HG03469 (cell line): ENCODE measurements around the gene ADRA2B.

ENCODE experiments used
- ATAC-seq: cut with Tn5 transposase; IDR thresholded peaks from one replicate; pipeline ENCODE4 v1.9.1; 2021; ENCODE audit warnings: mild to moderate bottlenecking, moderate library complexity, moderate number of reproducible peaks; ENCODE audit not compliant: unreplicated experiment

ADRA2B gene

DNA sequence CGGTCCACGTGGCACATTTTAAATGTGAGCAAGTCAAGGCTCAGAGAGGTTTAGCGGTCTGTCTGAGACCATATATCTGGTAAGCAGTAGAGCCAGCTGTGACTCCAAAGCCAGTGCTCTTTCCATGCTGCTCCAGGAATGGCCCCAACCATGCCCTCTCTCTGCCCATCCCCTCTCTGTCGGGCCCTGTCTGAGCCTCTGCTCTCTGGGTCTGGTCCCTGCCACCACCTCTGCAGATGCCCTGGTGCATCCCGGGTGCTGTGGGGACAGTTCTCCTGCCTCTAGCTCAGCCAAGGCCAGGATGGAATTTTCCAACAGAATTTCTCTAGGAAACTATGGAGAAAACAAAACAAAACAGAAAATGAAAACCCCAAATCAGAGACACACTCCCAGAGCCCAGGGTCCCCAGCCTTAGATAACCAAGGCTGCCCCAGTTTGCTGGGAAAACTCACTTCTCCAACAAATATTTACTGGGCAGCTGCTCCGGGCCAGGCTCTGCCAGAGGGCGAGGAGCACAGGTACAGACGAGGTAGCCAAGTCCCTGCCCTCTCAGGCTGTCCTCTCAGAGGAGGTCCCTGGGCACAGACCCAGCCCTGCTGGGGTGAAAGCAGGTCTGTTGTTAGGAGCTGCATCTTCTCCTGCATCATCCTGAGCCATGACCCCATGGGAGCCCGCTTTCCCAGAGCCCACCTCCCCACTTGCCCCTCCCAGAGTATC is 9.2 kb downstream of the ADRA2B start:
- ATAC-seq, result no peak

DNA sequence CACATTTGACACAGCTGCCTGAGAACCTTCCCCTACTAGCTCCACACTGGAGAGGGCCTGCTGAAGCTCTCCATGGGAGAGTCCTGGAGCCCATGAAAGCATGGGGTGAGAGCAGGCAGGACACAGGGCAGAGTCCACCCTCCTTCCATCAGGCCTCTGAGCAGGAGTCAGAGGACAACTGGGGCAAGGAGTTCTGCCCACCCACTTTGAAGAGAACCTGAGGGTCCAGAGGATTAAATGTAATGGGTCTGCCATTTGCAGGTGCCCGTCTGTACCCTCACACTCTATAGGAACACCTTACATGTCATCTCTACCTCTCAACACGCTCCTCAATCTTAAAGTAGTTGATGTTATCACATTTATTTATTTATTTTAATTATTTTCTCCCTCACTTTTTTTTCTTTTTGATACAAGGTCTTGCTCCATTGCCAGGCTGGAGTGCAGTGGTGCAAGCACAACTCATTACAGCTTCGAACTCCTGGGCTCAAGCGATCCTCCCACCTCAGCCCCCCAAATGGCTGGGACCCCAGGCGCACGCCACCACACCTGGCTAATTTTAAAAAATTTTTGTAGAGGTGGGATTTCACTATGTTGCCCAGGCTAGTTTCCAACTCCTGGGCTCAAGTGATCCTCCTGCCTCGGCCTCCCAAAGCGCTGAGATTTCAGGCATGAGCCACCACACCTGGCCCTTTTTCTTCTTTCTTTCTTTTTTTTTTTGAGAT is 10.2 kb downstream of the ADRA2B start:
- no peak for ATAC-seq

DNA sequence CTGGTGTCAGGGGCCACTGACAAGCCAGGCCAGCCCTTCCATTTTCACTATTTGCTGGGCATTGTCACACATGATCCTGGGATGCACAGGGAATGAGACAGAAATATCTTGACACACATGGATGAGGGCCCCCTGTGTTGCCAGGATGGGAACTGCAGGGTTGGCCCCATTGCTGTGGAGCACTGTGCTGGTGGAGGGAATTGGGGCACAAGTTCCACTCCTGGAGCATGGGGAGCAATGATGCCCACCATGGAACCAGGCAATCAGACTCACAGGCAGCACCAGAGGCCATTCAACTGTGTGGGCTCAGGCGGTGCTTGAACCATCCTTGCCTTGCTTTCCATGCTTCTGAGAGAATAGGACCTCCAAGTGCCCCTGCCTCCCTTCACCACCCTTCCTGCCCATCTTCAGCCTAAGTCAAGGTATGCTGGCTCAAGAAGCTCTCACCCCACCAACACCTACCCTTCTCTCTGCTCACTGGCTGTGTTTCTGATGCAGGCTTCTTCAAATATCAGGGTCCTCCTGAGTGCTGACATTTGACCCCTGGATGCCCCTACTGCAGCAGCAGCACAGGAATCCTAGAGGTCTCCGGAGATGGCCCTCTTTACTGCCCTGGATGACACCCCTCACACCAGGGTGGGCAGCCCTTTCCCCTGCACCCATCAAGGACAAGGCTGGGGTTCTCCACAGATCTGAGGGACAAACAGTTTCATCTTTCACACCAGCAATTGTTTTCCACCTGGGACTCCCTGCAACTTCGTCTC is 11.0 kb downstream of the ADRA2B start:
- ATAC-seq, result no peak

DNA sequence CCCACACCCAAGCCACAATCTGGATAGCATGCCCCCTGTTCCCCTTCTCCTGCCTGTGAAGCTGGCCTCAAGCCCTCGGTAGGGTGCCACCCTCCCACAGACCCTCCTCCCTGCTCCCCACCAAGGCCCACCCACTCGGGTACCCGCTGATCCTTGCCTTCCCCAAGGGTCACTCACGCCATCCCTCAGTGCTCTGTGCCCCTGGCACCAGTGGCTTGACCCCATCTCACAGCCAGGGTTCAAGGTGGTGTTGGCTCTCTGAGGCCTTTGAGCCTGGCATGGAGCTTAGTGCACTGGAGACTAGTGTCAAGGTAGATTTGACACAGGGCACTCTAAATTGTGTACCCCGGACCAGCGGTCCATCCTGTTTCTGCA is 11.9 kb downstream of the ADRA2B start:
- no peak for ATAC-seq

DNA sequence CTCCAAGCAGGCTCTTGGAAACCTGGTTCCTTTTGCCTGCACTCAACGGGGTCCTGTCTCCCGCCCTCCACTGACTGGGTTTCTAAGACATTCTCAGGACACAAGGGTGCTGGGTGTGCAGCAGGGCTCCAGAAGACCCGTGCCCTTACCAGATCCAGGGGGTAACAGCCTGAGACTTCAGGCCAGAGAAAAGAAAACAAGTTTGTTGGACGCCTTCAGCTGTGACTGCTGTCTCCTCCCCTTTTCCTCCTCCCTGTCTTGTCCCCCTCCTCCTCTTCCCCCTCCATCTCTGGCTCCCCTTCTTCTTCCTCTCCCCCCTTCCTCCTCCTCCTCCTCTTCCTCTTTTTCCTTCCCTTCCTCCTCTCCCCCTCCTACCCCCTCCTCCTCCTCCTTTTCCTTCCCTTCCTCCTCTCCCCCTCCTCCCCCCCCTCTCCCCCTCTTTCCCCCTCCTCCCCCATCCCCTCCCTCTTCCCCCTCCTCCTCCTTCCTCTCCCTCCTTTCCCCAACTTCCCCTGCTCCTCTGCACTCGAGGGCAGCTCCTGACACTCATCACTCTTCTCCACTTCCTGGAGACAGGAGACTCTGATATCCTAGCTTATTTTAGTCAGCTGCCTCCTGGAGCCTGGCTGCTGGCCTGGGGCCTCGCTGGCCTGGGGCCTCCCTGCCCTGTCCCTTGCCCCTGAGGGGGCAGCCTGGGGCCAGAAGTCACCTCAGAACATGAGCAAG is 12.4 kb downstream of the ADRA2B start:
- no peak for ATAC-seq

DNA sequence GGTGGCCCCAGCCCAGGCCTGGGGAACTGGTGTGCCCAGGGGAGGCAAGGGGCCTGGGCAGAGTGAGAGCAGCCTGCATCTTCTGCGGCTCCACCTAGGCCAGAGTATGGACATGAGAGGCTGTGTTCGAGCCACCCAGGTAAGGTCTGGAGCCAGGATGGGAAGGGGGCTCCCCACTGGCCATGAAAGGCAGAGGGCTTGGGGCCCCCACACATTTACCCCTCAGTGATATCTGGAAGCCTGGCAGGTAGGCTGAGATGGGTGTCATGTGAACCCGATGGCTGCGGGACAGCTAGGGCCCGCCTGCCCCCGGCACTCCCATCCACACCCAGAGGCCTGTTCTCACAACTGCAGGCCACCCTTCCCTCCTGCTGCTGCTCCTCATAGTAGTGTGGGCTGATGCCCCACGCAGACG is 13.2 kb downstream of the ADRA2B start:
- ATAC-seq, result no peak

DNA sequence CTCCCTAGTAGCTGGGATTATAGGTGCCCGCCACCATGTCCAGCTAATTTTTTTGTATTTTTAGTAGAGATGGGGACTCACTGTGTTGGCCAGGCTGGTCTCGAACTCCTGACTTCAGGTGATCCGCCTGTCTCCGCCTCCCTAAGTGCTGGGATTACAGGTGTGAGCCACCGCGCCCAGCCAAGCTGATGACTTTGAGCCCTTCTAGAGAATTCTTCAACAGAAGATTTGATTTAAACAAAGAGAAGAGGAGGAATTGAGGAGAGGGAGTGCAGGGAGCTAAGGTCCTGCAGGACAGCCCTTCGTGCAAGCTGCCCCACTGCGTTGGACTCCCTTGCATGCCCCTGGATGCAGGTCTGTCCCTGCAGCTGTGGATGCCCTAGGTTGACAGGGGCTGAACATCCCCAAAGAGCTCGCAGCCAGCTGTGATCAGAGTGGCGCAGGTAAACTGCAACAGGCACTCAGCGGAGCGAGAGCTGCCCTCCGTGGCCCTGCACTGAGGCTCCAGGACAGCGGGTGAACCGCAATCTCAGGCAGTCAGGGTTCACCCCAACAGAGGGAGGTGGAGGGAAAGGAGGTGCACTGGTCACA is 13.7 kb downstream of the ADRA2B start:
- ATAC-seq, result no peak

DNA sequence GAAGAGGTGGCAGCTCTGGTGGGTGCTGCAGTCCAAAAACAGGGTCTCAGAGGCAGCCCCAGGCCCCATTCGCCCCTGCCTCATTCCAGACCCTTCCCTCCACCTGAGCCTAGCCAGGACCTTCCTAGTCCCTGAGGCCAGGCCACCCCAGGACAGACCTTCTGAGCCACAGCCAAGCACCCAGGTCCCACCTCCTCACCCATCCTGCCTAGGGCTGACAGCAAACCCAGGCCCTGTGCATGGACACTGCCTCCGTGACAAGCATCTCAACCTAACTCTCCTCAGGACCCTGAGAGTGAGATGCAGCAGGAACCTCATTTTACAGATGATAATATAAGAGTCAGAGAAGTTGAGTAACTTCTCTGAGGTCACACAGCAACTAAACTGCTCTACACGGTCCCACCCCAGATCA is 15.5 kb downstream of the ADRA2B start:
- ATAC-seq, result no peak

DNA sequence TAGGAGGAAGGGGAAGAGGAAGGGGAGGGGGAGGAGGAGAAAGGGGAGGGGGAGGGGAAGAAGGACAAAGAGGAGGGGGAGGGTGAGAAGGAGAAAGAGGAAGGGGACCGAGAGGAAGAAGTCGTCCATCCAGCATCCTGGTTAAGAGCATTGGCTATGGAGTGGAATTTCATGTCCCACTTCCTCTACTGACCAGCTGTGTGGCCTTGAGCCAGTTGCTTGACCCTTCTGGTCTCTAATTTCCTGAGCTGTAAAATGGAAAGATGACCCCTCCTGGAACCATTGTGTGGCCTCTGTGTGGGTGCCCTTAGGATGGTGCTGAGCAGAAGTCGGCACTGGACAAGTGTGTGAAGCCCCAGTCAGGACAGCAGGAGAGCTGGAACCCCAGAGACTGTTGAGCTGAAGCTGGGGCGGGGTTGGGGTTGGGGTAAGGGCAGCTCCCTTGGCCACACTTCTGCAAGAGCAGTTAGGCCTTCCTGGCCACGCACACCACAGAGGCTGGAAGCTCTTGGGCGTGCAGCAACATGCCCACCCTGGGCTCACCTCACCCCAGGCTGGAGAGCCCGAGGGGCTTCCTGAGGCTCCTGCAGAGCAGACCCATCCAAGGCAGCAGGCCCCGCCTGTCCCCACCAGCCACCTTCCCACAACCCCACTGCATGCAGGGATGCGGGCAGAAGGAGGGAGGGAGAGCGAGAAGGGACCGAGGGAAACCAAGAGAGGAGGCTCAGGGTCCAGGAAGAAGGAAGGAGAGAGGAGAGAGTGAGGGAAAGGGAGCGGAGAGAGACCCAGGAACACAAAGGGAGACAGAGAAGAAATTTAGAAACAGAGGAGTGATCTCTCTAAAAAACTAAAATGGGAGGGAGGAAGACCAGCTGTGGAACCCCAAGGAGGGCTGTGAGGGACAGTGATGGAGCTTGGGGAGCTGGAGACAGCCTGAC is 16.2 kb downstream of the ADRA2B start:
- no peak for ATAC-seq

DNA sequence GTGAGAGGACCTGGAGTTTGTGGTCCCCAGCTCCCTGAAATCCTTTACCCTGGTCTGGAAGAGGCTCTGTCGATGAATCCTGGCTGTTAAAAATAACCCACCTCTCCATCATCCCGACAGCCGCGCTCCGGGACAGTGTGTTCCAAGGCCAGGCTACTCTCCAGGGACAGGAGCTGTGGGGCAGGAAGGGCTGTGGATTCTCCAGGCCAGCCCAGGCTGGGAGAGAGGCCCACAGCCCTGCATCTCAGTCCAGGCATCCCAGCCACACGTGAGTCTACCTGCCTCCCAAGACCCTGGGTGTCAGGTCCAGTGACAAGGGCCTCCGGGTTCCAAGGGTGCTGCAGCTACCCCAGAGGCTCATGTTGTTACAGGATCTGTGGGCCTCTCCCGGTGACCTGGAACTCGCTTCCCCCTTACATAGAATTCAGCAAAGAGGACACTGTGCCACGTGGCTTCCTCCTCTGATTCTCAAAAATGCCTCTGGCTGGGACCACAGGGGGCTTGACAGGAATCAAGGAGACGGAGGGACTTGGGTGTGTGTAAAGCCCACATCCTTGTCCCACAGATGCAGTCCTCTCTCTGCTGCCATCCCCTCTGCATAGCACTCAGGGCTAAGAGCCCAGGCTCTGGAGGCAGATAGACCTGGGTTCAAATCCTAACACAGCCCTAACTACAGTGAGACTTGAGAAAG is 17.3 kb downstream of the ADRA2B start:
- ATAC-seq, result no peak

DNA sequence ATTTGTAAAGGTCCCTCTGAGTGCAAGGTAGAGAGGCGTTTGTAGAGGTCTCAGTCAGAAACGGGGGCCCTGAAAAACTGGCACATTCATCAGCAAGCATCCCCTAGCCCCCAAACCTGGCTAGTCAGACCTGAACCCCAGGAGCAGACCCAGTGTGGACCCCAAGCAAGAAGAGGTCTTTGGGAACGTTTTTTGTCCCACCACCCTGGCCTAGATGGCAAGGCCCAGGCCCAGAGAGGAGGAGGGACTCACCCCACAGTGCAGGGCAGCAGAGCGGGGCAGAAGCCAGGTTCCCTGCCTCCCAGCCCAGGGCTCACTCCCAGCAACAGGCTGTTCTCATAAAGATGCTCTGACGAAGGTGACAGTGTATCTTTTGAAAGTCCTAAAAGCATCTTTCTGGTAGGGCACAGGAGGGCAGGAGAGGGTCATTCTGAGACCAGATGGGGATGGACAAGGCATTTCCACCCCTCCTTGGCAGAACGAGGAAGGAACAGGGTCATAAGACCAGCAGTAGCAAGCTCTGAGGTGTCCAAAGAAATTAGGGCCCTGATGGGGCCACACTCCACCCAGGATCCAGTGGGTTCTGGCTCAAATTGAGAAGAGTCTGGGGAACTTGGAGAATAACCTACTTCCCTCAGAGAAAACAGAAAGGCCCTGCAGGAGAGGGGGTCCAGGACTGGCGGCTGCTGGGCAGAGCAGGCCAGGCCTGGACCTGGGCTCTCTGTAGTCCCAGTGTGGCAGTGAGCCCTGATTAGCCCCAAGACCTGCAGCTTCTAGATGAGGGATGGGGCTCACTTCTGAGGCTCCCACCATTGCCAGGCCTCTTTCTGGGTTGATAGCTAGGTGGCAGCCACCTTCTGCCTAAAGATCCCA is 18.2 kb downstream of the ADRA2B start:
- no peak for ATAC-seq

DNA sequence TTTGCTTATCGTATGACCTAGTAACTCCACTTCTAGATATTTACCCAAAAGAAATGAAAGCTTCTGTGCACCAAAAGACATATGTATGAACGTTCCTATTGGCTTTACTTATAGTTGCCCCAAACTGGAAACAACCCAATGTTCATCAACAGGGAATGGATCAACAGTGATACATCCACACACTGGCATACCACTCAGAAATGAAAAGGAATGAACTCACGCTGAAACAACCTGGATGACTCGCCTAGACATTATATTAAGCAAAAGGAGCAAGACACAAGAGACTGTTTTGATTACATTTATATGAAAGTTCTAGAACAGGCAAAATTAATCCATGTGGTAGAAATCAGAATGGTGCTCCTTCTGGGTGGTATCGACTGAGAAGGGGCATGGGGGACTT is 18.9 kb downstream of the ADRA2B start:
- no peak for ATAC-seq

DNA sequence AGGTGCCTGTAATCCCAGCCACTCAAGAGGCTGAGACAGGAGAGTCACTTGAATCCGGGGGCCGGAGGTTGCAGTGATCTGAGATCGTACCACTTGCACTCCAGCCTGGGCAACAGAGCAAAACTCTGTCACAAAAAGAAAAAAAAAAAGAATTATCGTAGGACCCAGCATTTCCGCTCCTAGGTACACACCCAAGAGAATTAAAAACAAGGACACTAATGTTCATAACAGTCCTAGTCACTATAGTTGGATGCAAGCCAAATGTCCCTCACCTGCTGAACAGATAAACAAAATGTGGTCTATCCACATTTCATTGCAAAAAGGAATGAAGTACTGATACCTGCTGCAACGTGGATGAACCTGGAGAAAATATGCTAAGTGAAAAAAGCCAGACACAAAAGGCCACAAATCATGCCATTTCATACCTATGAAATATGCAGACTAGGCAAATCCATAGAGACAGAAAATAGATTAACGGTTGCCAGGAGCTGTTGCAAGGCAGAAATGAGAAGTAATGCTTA is 21.2 kb downstream of the ADRA2B start:
- ATAC-seq, result no peak

DNA sequence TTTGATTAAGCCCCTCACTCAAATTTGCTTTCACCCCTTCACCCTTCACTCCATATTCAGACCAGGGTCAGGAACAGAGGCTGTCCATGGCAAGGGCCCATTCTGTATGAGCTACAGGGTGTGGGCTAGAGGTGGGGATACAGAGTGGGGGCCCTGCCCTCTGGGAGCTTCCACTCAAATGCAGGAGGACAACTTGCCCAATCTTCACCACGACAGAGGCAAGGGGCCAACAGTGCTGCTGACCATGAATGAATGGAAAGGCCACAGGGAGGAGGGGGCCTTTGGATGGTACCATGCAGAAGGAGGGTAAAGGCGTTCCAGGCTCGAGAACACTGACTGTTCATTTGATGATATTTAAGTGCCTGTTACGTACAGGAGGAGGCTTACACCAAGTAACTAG is 22.8 kb downstream of the ADRA2B start:
- ATAC-seq, result no peak

DNA sequence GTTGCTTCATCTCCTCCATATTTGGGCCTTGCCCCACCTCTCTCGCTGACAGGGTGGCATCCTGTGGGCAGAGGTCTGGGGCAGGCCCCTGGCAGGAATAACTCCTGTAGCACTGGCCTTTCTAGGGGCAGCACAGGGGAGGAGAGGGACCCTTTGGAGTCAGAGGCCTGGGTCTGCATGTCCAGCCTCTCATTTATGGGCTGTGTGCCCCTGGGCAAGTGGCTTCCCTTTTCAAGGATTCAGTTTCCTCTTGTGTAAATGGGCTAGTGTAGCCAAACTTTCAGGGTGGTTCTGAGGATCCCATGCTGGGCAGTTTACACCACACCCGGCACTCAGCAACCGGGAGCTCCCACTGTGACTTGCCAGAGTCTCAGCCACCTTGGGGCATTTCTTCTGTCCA is 23.4 kb downstream of the ADRA2B start:
- ATAC-seq, result no peak

DNA sequence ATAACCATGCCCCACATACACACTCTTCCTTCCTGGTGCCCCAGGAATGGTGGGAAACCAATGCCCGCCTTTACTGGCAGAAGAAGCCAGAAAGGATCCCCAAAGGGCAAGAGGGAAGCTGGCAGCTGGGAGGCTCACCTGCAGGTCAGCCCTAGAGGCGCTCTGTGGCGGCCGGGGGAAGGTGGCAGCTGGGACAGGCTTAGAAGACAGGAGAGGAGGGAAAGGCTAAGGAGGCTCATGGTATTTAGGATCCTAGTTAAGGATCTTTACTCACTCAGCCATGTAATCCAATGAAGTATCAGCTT is 23.8 kb downstream of the ADRA2B start:
- no peak for ATAC-seq

DNA sequence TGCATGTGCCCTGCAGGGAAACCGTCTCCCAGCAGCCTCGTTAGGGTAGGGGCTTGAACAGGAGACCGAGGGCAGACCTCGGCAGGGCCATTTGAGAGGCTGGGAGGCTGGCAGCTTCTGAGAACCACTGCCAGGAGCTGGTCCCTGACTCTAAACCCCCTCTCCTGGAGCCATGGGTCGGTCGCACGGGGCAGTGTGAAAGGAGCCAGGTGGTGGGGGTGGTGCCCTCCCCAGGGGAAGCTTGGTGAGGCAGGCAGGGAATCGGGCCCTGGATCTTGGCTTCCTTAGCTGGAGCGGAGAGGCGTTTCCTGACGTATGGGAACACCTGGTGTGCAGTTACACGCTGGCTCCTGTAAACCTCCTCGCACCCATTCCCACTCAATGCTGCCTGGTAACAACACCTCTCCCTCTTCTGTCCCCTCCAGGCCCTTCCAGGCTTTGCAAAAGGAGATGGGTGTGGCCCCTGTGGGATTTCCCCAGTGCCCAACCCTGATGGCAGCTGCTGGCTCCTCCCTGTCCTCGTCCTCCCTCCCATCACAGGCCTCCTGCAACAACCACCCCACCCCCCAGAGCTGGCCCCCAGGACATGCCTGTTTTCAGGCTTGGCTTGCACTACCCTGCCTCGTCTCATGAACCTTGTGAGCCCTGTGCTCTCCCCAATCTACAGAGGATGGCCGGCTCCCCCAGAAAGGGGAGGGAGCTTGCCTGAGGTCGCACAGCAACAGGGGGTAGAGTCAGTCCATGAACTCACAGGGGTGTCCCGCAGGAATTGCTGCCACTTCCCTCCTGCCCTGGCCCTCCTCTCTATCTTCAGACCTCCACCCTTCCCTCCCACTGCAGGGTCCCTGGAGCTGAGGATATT is 24.4 kb downstream of the ADRA2B start:
- ATAC-seq, result no peak
